Muscle layer of colon (tissue), 2 donors: ENCODE results near the gene DNASE2.
A peak's percentile ranks its signal among the peaks of the same experiment; 100 is the strongest.

ENCODE experiments used
- H3K27ac ChIP-seq: one replicate; pipeline ENCODE4 v1.7.0; 2013; ENCODE audit warnings: low read depth, mild to moderate bottlenecking, low read length, moderate library complexity
- H3K27me3 ChIP-seq, 2 donors: one replicate each; pipeline ENCODE4 v1.7.0; 2013; ENCODE audit warnings: low read length in 2 of 2, mild to moderate bottlenecking in 2 of 2; ENCODE audit not compliant: insufficient read depth in 2 of 2, control insufficient read depth in 1 of 2
- H3K36me3 ChIP-seq: one replicate; pipeline ENCODE4 v1.7.0; 2013; ENCODE audit warnings: mild to moderate bottlenecking, low read length; ENCODE audit not compliant: insufficient read depth
- H3K4me1 ChIP-seq: one replicate; pipeline ENCODE4 v1.7.0; 2013; ENCODE audit warnings: mild to moderate bottlenecking, low read length; ENCODE audit not compliant: insufficient read depth
- H3K4me3 ChIP-seq, 2 donors: one replicate each; pipeline ENCODE4 v1.7.0; 2013; ENCODE audit warnings: low read length in 2 of 2, low read depth in 1 of 2, mild to moderate bottlenecking in 1 of 2, moderate library complexity in 1 of 2
- H3K9ac ChIP-seq: one replicate; pipeline ENCODE4 v1.7.0; 2013; ENCODE audit warnings: low read length
- H3K9me3 ChIP-seq: one replicate; pipeline ENCODE4 v1.7.0; 2013; ENCODE audit warnings: mild to moderate bottlenecking, low read length
- donor health status: abdominal sarcoma.
- donor health status: Adenocarcinoma of cecum.

Gene DNASE2

GRCh38 chr19:12871681-12872080 lies 9.6 kb downstream of the DNASE2 start:
- H3K4me3 ChIP-seq: no peak overlapping the region
- no peaks in the 10 kb centered on the region for H3K36me3 ChIP-seq
- H3K27me3 ChIP-seq: no peaks in the 10 kb centered on the region
- H3K4me1 ChIP-seq: peaks cover 5% of the 10 kb centered on the region
- no peaks in the 10 kb centered on the region for H3K9me3 ChIP-seq
- H3K9ac ChIP-seq: no peak overlapping the region
- H3K27ac ChIP-seq: no peak overlapping the region

GRCh38 chr19:12868540-12869112 lies 12.6 kb downstream of the DNASE2 start:
- Histone ChIP-seq H3K9me3 (no peaks in the 10 kb centered on the region), H3K9ac (no peak overlapping the region), H3K36me3 (no peaks in the 10 kb centered on the region), H3K27me3 (no peaks in the 10 kb centered on the region), H3K4me3 (no peak overlapping the region), H3K27ac (no peak overlapping the region), H3K4me1 (peaks cover 5% of the 10 kb centered on the region)

- no peaks in the 10 kb centered on the region for H3K36me3 ChIP-seq
- H3K27ac ChIP-seq: no peak overlapping the region
- H3K4me1 ChIP-seq: peaks cover 5% of the 10 kb centered on the region
- peak overlapping the region; percentile 18 to 49 for H3K4me3 ChIP-seq
- H3K9me3 ChIP-seq: no peaks in the 10 kb centered on the region
- no peak overlapping the region for H3K9ac ChIP-seq
- H3K27me3 ChIP-seq: no peaks in the 10 kb centered on the region
These were observed 13.8 kb downstream of the DNASE2 start for GRCh38 chr19:12867120-12868099.

GRCh38 chr19:12866416-12867119 lies 14.7 kb downstream of the DNASE2 start:
- no peaks in the 10 kb centered on the region for H3K27me3 ChIP-seq
- H3K27ac ChIP-seq: no peak overlapping the region
- no peaks in the 10 kb centered on the region for H3K9me3 ChIP-seq
- H3K4me3 ChIP-seq: no peak overlapping the region
- peaks cover 5% of the 10 kb centered on the region for H3K4me1 ChIP-seq
- no peaks in the 10 kb centered on the region for H3K36me3 ChIP-seq
- no peak overlapping the region for H3K9ac ChIP-seq

- Histone ChIP-seq H3K27ac (no peak overlapping the region), H3K36me3 (no peaks in the 10 kb centered on the region), H3K27me3 (no peaks in the 10 kb centered on the region)
These were observed 15.4 kb downstream of the DNASE2 start for GRCh38 chr19:12865746-12866415.

GRCh38 chr19:12864721-12865715 lies 16.2 kb downstream of the DNASE2 start:
- peaks cover 5% of the 10 kb centered on the region for H3K4me1 ChIP-seq
- no peak overlapping the region for H3K9ac ChIP-seq
- H3K27me3 ChIP-seq: no peaks in the 10 kb centered on the region
- no peaks in the 10 kb centered on the region for H3K36me3 ChIP-seq
- H3K9me3 ChIP-seq: no peaks in the 10 kb centered on the region
- H3K27ac ChIP-seq: no peak overlapping the region
- no peak overlapping the region for H3K4me3 ChIP-seq

More at GRCh38 chr19:12865746-12866415, 15.4 kb downstream of the DNASE2 start:
- Histone ChIP-seq H3K4me1 (peaks cover 5% of the 10 kb centered on the region), H3K4me3 (no peak overlapping the region), H3K9me3 (no peaks in the 10 kb centered on the region), H3K9ac (no peak overlapping the region)

GRCh38 chr19:12864143-12864542 lies 17.1 kb downstream of the DNASE2 start:
- peaks cover 5% of the 10 kb centered on the region for H3K4me1 ChIP-seq
- no peaks in the 10 kb centered on the region for H3K36me3 ChIP-seq
- H3K9ac ChIP-seq: no peak overlapping the region
- H3K27ac ChIP-seq: no peak overlapping the region
- H3K9me3 ChIP-seq: no peaks in the 10 kb centered on the region
- H3K27me3 ChIP-seq: no peaks in the 10 kb centered on the region
- no peak overlapping the region for H3K4me3 ChIP-seq

GRCh38 chr19:12859546-12859945 lies 21.7 kb downstream of the DNASE2 start:
- Histone ChIP-seq H3K27ac (no peak overlapping the region), H3K27me3 (no peaks in the 10 kb centered on the region), H3K9me3 (no peaks in the 10 kb centered on the region), H3K4me3 (no peak overlapping the region), H3K9ac (no peak overlapping the region), H3K36me3 (no peaks in the 10 kb centered on the region), H3K4me1 (no peaks in the 10 kb centered on the region)

GRCh38 chr19:12858041-12858928 lies 23.0 kb downstream of the DNASE2 start:
- Histone ChIP-seq H3K9ac (no peak overlapping the region), H3K27ac (no peak overlapping the region), H3K4me3 (no peak overlapping the region), H3K36me3 (no peaks in the 10 kb centered on the region), H3K27me3 (no peaks in the 10 kb centered on the region), H3K4me1 (no peaks in the 10 kb centered on the region), H3K9me3 (no peaks in the 10 kb centered on the region)

- Histone ChIP-seq H3K36me3 (no peaks in the 10 kb centered on the region), H3K9me3 (no peaks in the 10 kb centered on the region), H3K27ac (no peak overlapping the region), H3K9ac (no peak overlapping the region), H3K27me3 (no peaks in the 10 kb centered on the region), H3K4me3 (no peak overlapping the region), H3K4me1 (no peaks in the 10 kb centered on the region)
These were observed 24.6 kb downstream of the DNASE2 start for GRCh38 chr19:12856653-12857052.
